ENCODE measurements around the gene TMEM255B.

DNA sequence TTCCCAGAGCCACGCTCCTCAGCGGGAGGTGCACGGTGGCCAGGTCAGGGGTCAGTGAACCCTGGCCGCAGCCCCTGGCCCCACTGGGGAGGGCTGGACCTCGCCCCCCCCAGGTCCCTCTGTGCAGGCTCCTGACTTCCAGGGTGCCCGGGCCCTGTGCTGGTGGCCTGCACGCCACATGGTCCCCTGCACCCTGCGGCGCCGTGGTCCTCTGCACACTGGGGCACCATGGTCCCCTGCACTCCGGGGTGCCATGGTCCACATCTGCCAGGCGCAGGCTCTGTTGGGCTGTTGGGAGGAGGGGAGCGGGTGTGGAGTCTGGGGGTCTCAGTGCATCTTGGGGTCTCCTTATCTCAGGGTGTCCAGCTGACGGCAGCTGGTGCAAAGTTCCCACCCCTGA, 23.3 kb upstream of the TMEM255B start:
- no peak for TF ChIP-seq EZH2 (IDR thresholded peaks at IDR 0.05; ENCODE audit: low read length)
- TF ChIP-seq CTCF (optimal IDR thresholded peaks at IDR 0.05 in 1 of 3, IDR thresholded peaks at IDR 0.05 in 1 of 3, conservative IDR thresholded peaks at IDR 0.05 in 1 of 3; ENCODE audit: extremely low read depth in 1 of 3, insufficient read depth in 2 of 3, low read length in 3 of 3): no peak
